K562 (cell line): Measurements from ENCODE around the gene ANKRD13D. TPM values are rescaled to one million over a fixed set of nuclear protein-coding genes. Genes with fewer than 3 reads are reported as not detected.

Source experiments
- CC2D1A ChIP-seq: fragments of 450-650 bp; IDR thresholded peaks from 2 replicates; pipeline ENCODE4 v1.6.1; 2017; ENCODE audit warnings: mild to moderate bottlenecking
- CEBPB ChIP-seq: fragments of 450-650 bp; IDR thresholded peaks from 2 replicates; pipeline ENCODE4 v1.6.1; 2016; ENCODE audit warnings: missing genetic modification characterization, missing compliant biosample characterization
- FOXJ3 ChIP-seq: sonication (generic); formaldehyde crosslinking; IDR thresholded peaks from 2 replicates; pipeline ENCODE4 v1.4.0; 2020; ENCODE audit warnings: mild to moderate bottlenecking, missing genetic modification reagents
- HCFC1 ChIP-seq: IDR thresholded peaks from 2 replicates; pipeline ENCODE4 v1.6.1; 2012; ENCODE audit warnings: low read depth, low read length, improper control_type of control experiment
- HDAC2 ChIP-seq: fragments of 450-650 bp; IDR thresholded peaks from 2 replicates; pipeline ENCODE4 v1.6.1; 2016; ENCODE audit warnings: mild to moderate bottlenecking
- KAT8 ChIP-seq: fragments of 450-650 bp; IDR thresholded peaks from 2 replicates; pipeline ENCODE4 v1.6.1; 2016; ENCODE audit warnings: low read depth, mild to moderate bottlenecking
- MCM2 ChIP-seq: fragments of 450-650 bp; IDR thresholded peaks from 2 replicates; pipeline ENCODE4 v1.6.1; 2017; ENCODE audit warnings: low read depth, mild to moderate bottlenecking
- SMARCA4 ChIP-seq: fragments of 450-650 bp; IDR thresholded peaks from 2 replicates; pipeline ENCODE4 v1.6.1; 2016
- SMARCB1 ChIP-seq: IDR thresholded peaks from 2 replicates; pipeline ENCODE4 v1.6.1; 2011; ENCODE audit warnings: improper control_type of control experiment, low read depth; ENCODE audit not compliant: insufficient read length
- SRF ChIP-seq, 2 experiments: fragments of 250-450, 450-650 bp in 1 of 2; sonication (Bioruptor Pico) in 1 of 2; sonication (generic) in 1 of 2; formaldehyde crosslinking; IDR thresholded peaks; 2 replicates each; pipeline versions ENCODE4 v1.5.0 to v1.5.1; 2020 to 2022; ENCODE audit warnings: mild to moderate bottlenecking in 1 of 2, missing genetic modification reagents in 1 of 2
- STAT5B ChIP-seq: fragments of 250-450 bp; sonication (Bioruptor Pico); IDR thresholded peaks from 2 replicates; pipeline ENCODE4 v1.8.0; 2021; ENCODE audit warnings: mild to moderate bottlenecking, inconsistent platforms
- TCF7 ChIP-seq: sonication (generic); IDR thresholded peaks from 2 replicates; pipeline ENCODE4 v1.6.1; 2016; ENCODE audit warnings: antibody characterized with exemption, borderline replicate concordance
- ZNF121 ChIP-seq: sonication (generic); formaldehyde crosslinking; conservative IDR thresholded peaks from 2 replicates; pipeline ENCODE4 v1.8.0; 2022; ENCODE audit warnings: missing genetic modification reagents
- ZNF436 ChIP-seq: fragments of 250-450, 450-650 bp; sonication (Bioruptor Pico); formaldehyde crosslinking; IDR thresholded peaks from 2 replicates; pipeline ENCODE4 v1.7.0; 2020; ENCODE audit warnings: mild to moderate bottlenecking
- polyA plus RNA-seq, 8 experiments: library from polyadenylated mRNA; depleted of rRNA in 4 of 8; stranded (reverse) in 5 of 8; unstranded in 3 of 8; fragments of >200 nt; fragmentation: Nextera tagmentation in 2 of 8; fragmentation: Illumina TruSeq in 1 of 8; extraction: Ambion mirVana in 2 of 8; extraction: Trizol in 1 of 8; gene quantifications; 2 replicates each; pipeline versions ENCODE4 v1.2.1 to v1.2.3, GENCODE V29; 2011 to 2014; ENCODE audit warnings: inconsistent platforms in 1 of 8, missing spikeins in 1 of 8
- total RNA-seq, 7 experiments: library from RNA; depleted of rRNA in 6 of 7; stranded (reverse); fragments of >200 nt in 6 of 7; fragmentation: Illumina TruSeq in 2 of 7; extraction: Trizol in 2 of 7; gene quantifications; 2 replicates each; pipeline versions ENCODE4 v1.2.1 to v1.2.3, GENCODE V29; 2011 to 2021; ENCODE audit warnings: low replicate concordance in 1 of 7
- TF ChIP-seq, protein P1 (sequence below): fragments of 450-650 bp; IDR thresholded peaks from 2 replicates; pipeline ENCODE4 v1.6.1; 2017; ENCODE audit warnings: antibody characterized with exemption, mild to moderate bottlenecking
- TF ChIP-seq, protein P2 (sequence below): sonication (generic); formaldehyde crosslinking; IDR thresholded peaks from 2 replicates; pipeline ENCODE4 v1.8.1; 2023; ENCODE audit warnings: missing genetic modification reagents, mild to moderate bottlenecking, borderline replicate concordance

Gene ANKRD13D
- total and polyA plus RNA-seq, 9 of the 15 experiments (the other 6 are each of a cell fraction or from before 2014, with no cell fraction given) = 0.94 to 40.9 (median 22.4) TPM

DNA sequence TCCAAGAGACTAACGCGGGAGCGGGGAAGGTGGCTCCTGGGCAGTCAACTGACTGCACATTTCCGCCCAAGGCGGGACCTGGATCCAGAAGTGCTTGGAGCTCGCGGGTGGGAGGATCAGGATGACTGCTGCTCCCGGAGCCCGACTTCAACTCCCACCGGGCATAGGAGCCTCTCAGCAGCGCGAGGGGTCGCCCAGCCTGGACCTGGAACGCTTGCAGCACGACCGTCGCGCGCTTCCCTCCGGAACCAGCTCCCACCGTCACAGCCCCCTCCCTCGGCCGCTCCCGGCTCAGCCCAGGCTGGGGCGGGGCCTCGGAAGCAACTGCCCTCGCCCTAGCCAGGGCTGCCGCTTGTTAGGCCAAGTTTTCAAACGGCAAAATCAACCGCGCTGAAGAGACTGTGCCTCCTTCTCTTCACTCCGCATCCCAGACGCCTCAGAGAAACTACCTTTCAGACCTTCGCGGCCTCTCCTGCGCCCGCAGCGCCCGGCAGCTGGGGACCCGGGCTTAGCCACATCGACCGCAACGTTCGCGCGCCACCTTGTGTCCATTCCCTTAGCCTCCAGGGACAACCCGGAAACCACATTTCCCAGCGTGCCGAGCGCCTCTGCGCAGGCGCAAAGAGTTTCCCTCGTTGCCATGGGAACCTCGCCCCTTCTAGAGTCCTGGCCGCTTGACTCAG is 28.2 kb downstream of the ANKRD13D start (continued):
- TF ChIP-seq SRF (CRISPR knock-in tag; IDR thresholded peaks at IDR 0.05) (no peak), MCM2 (no peak), HCFC1 (peak; percentile 96), CC2D1A (peak; percentile 93), ZNF436 (CRISPR knock-in tag) (no peak), CEBPB (tag) (no peak), SMARCB1 (no peak), SMARCA4 (peak; percentile 8; the same call in 1 of the 2 replicates), TCF7 (peak; percentile 25; the same call in 1 of the 2 replicates), ZNF121 (no peak), HDAC2 (0 out of 2 replicates have a peak, but pooled peaks have one; percentile 9), STAT5B (CRISPR knock-in tag) (no peak), FOXJ3 (no peak), KAT8 (no peak)
- TF ChIP-seq, protein P1, sequence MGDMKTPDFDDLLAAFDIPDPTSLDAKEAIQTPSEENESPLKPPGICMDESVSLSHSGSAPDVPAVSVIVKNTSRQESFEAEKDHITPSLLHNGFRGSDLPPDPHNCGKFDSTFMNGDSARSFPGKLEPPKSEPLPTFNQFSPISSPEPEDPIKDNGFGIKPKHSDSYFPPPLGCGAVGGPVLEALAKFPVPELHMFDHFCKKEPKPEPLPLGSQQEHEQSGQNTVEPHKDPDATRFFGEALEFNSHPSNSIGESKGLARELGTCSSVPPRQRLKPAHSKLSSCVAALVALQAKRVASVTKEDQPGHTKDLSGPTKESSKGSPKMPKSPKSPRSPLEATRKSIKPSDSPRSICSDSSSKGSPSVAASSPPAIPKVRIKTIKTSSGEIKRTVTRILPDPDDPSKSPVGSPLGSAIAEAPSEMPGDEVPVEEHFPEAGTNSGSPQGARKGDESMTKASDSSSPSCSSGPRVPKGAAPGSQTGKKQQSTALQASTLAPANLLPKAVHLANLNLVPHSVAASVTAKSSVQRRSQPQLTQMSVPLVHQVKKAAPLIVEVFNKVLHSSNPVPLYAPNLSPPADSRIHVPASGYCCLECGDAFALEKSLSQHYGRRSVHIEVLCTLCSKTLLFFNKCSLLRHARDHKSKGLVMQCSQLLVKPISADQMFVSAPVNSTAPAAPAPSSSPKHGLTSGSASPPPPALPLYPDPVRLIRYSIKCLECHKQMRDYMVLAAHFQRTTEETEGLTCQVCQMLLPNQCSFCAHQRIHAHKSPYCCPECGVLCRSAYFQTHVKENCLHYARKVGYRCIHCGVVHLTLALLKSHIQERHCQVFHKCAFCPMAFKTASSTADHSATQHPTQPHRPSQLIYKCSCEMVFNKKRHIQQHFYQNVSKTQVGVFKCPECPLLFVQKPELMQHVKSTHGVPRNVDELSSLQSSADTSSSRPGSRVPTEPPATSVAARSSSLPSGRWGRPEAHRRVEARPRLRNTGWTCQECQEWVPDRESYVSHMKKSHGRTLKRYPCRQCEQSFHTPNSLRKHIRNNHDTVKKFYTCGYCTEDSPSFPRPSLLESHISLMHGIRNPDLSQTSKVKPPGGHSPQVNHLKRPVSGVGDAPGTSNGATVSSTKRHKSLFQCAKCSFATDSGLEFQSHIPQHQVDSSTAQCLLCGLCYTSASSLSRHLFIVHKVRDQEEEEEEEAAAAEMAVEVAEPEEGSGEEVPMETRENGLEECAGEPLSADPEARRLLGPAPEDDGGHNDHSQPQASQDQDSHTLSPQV = peak; percentile 55
- TF ChIP-seq, protein P2, sequence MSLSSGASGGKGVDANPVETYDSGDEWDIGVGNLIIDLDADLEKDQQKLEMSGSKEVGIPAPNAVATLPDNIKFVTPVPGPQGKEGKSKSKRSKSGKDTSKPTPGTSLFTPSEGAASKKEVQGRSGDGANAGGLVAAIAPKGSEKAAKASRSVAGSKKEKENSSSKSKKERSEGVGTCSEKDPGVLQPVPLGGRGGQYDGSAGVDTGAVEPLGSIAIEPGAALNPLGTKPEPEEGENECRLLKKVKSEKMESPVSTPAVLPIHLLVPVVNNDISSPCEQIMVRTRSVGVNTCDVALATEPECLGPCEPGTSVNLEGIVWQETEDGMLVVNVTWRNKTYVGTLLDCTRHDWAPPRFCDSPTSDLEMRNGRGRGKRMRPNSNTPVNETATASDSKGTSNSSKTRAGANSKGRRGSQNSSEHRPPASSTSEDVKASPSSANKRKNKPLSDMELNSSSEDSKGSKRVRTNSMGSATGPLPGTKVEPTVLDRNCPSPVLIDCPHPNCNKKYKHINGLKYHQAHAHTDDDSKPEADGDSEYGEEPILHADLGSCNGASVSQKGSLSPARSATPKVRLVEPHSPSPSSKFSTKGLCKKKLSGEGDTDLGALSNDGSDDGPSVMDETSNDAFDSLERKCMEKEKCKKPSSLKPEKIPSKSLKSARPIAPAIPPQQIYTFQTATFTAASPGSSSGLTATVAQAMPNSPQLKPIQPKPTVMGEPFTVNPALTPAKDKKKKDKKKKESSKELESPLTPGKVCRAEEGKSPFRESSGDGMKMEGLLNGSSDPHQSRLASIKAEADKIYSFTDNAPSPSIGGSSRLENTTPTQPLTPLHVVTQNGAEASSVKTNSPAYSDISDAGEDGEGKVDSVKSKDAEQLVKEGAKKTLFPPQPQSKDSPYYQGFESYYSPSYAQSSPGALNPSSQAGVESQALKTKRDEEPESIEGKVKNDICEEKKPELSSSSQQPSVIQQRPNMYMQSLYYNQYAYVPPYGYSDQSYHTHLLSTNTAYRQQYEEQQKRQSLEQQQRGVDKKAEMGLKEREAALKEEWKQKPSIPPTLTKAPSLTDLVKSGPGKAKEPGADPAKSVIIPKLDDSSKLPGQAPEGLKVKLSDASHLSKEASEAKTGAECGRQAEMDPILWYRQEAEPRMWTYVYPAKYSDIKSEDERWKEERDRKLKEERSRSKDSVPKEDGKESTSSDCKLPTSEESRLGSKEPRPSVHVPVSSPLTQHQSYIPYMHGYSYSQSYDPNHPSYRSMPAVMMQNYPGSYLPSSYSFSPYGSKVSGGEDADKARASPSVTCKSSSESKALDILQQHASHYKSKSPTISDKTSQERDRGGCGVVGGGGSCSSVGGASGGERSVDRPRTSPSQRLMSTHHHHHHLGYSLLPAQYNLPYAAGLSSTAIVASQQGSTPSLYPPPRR (CRISPR knock-in tag) = no peak
